ENCODE measurements around the gene TMX4. TPM values are rescaled to one million over a fixed set of nuclear protein-coding genes. Genes with fewer than 3 reads are reported as not detected.

The TMX4 gene
- total and polyA plus RNA-seq, 2 of the 4 experiments (the other 2 are of a cell fraction), result 5.4 to 13.6 TPM

- DNase-seq, result peak; percentile 6
- TF ChIP-seq RAD21 (IDR thresholded peaks at IDR 0.05; ENCODE audit: low read length) (no peak), MAFK (IDR thresholded peaks at IDR 0.05; ENCODE audit: low read depth, low read length) (no peak), MAZ (IDR thresholded peaks at IDR 0.05; ENCODE audit: borderline replicate concordance, low read depth, low read length) (no peak), POLR2A (IDR thresholded peaks at IDR 0.05; ENCODE audit: low read depth, low read length) (no peak), FOS (IDR thresholded peaks at IDR 0.05; ENCODE audit: low read depth, low read length) (no peak), RCOR1 (IDR thresholded peaks at IDR 0.05; ENCODE audit: insufficient replicate concordance, low read length) (no peak)
- no peak overlapping the region for H4K5ac ChIP-seq (ENCODE audit: low read depth, low read length)
- H3K9me3 ChIP-seq (ENCODE audit: control insufficient read depth, insufficient read depth, low read length), result no peaks in the 10 kb centered on the region
- no peak overlapping the region for H3K23ac ChIP-seq (ENCODE audit: low read depth, low read length)
- H3K9ac ChIP-seq (ENCODE audit: low read depth, low read length), result no peak overlapping the region
- no peak overlapping the region for H2BK5ac ChIP-seq (ENCODE audit: low read depth, low read length, poor library complexity, severe bottlenecking)
- no peaks in the 10 kb centered on the region for H3K79me1 ChIP-seq (ENCODE audit: low read depth in 1 of 2, low read length in 2 of 2)
- no peak overlapping the region for H3K14ac ChIP-seq (replicated peaks; ENCODE audit: low read depth, low read length)
- H2BK15ac ChIP-seq (ENCODE audit: low read depth, low read length), result no peak overlapping the region
- no peak overlapping the region for H2AK9ac ChIP-seq (replicated peaks; ENCODE audit: low read depth, low read length, poor library complexity)
- H3K56ac ChIP-seq (ENCODE audit: extremely low read depth, insufficient read depth, low read length), result no peak overlapping the region
- no peak overlapping the region for H2AK5ac ChIP-seq (ENCODE audit: low read depth, low read length)
- no TSS peak for BruUV-seq (replicated peaks)
- no CpG with 5 or more reads among the region's 4 CpGs for WGBS, 2 experiments (ENCODE audit: extremely low coverage in 2 of 2, insufficient read length in 1 of 2)
- no peak overlapping the region for H4K91ac ChIP-seq (ENCODE audit: insufficient read depth, low read depth, low read length)
- H3K4me1 ChIP-seq (ENCODE audit: control insufficient read depth, insufficient read depth, low read length), result no peaks in the 10 kb centered on the region
- dilution Hi-C loops (cut with HindIII; ENCODE audit: low sequenced_read_pairs, unreplicated experiment), result no loop called here
- no peak for ATAC-seq (ENCODE audit: low read depth)
- intact Hi-C loops (cut with micrococcal nuclease), result no loop called here
- no peaks in the 10 kb centered on the region for H4K20me1 ChIP-seq (ENCODE audit: insufficient read depth, low read length)
- POLR2A ChIA-PET (ENCODE audit: unreplicated experiment), result no interaction called here
- H2BK20ac ChIP-seq (ENCODE audit: low read depth, low read length), result no peak overlapping the region
- H3K27me3 ChIP-seq (ENCODE audit: control insufficient read depth, insufficient read depth, low read length), result peaks cover 2% of the 10 kb centered on the region
- H3K36me3 ChIP-seq (ENCODE audit: control insufficient read depth, insufficient read depth, low read length), result no peaks in the 10 kb centered on the region
- H2BK120ac ChIP-seq (ENCODE audit: low read depth, low read length), result no peak overlapping the region
- CTCF ChIA-PET, result interaction anchor here (0.7 kb wide), 2 partner anchors 109 to 358 kb away, joined by 3 to 4 read pairs; no protein-coding TSS in a partner anchor
- no peak overlapping the region for H3K4me3 ChIP-seq (ENCODE audit: insufficient read depth, low read depth, low read length)
- no peaks in the 10 kb centered on the region for H3K9me1 ChIP-seq (ENCODE audit: insufficient read depth, low read length)
- no peak overlapping the region for H3K4me2 ChIP-seq (ENCODE audit: low read depth, low read length)
- H2AFZ ChIP-seq (replicated peaks; ENCODE audit: low read length, poor library complexity), result no peak overlapping the region
- no peak overlapping the region for H4K8ac ChIP-seq (ENCODE audit: low read depth in 2 of 2, low read length in 2 of 2)
- no peak overlapping the region for H3K4ac ChIP-seq (ENCODE audit: low read depth, low read length)
- in situ Hi-C loops (cut with MboI; ENCODE audit: low sequenced_read_pairs), result no loop called here
- no peak overlapping the region for H3K18ac ChIP-seq (ENCODE audit: low read depth, low read length)
- no peak overlapping the region for H3K27ac ChIP-seq (ENCODE audit: insufficient read depth, low read length)
These were observed 52.2 kb downstream of the TMX4 start for GRCh38 chr20:7967199-7967844.

All from IMR-90 (cell line).